Melanocyte of skin (primary cell): ENCODE measurements around the gene MYL12A. TPM values are rescaled to one million over a fixed set of nuclear protein-coding genes. Genes with fewer than 3 reads are reported as not detected.

Source experiments
- total RNA-seq, 2 donors: library from RNA; depleted of rRNA; stranded (reverse); fragments of >200 nt; gene quantifications; 2 replicates each; pipeline ENCODE4 v1.2.3, GENCODE V29; 2012

The MYL12A gene
- total RNA-seq: 100 to 1,000 TPM; 414 to 707 TPM

DNA sequence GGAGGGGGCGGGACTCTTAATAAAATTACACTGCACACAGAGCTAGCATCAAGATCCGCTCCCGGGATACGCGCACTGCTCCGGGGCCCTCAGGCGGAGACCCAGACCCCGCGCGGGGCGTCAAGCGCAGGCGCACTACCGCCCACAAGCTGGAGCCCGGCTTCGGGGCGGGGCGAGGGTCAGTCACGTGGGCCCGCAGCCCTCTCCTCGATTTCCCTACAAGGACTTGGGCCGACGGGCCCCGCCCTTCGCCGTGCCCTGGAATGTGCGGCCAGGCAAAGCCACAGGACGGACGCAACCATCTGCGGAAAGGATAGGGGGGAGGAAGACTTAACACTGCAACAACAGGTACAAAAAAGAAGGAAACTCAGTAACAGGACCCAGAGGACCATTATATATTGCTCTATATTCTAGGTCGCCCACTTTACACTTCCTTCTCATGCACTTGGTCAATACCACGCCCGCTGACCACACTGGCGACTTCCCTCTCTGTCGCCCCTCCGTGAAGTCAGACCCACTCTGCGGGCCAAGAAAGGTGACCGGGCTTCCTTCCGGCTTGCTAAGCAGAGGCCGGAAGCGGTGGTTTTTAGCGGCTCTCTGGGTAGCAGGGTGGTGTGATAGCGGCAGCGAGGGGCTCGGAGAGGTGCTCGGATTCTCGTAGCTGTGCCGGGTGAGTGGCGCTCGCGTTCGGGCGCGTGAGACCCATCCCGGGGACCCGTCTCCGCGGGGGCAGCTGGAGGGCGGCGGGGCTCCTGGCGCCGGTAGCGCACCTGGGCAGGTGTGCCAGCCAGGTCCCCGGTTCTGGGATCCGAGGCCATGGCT is at the start of gene MYL12A:
MYL12A (plus strand) TSS at position 562 of the 822 bp plus-strand sequence. CDS start 5,447 bp downstream, outside the sequence.

DNA sequence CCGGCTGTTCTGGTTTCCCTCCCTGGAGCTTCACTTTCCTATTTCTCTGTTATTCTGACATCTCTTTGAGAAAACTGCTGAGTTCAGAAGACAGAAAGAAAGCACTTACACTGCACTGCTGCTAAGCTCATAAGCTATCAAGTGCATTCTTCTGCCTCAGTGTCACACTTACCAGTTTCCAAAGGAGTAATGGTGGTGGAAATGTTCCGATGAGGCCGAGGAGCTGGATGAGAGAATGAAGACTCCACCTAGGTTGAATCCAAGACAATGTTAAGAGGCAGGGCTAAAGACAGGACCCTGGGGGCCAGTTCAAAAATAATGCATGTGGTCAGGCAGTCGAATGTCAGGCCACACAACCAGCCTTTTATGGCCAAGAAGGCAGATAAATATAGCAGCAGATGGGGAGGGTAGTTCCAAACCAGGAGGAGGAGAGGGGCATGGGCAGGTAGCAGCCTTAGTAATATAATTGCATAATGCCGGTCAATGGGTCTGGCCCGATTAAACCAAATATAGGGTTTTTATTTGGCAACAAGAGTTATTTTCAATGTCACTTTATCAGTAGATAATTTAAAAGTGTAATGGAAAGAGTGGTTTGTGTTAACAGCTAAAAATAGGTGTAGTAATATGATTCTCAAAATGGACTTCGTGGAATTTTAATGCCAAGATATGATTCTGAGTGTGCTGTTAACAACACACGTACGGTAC is 27.8 kb upstream of the MYL12A start, which contains the start of gene MYOM1:
MYOM1 (minus strand) TSS at position 338 of the 705 bp plus-strand sequence. CDS start 4,745 bp downstream, outside the sequence.

DNA sequence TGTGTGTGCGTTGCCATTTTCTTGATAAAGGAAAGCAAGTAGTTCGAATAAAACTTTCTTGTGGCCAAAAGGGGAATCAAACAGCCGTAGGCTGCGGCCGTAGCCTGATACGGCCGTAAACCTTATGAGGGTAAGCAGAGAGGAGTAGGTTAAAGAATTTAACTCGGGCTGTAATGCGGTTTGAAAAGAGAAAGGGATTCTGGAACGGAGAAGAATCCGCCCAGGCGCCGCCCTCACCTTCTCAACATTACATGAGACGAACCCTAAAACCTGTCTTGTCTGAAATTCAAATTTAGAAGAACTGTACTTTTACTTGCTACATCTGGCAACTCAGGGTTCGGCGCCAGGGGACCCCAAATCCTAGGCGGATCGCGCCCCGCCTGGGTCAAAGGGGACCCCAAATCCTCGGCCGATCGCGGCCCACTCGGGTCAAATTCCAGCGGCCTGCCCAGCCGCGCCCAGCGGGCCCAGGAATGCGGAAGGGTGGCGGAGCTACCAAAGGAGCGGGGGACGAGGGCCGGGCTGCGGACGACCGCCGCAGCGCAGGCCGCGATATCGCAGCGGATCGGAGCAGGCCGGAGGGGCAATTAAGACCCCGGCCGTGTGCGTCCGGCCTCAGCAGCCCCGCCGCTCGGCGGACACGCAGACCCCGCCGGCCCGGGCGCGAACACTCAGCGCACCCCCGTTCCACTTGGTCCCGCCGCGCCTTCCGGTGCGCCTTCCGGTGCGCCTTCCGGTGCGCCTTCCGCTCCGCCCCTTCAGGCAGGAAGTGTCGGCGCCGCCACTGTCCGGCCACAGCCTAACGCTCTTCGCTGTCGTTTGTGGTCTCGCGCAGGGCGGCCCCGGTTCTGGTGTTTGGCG is 14.0 kb downstream of the MYL12A start, which contains the start of gene MYL12B:
MYL12B (plus strand) TSS at position 761 of the 861 bp plus-strand sequence. CDS start 10,766 bp downstream, outside the sequence.

Other genes starting within 250 kb of the MYL12A start
- 10 to 100 TPM in 1 of 2 donors, 1 to 10 TPM in 1; 8.0 to 12.4 TPM for gene LPIN2, start 234.7 kb upstream of the MYL12A start, total RNA-seq
- under 1 TPM; under 0.01 to 0.34 TPM for gene MYOM1, start 27.8 kb upstream of the MYL12A start, total RNA-seq
- 100 to 1,000 TPM; 237 to 262 TPM for gene MYL12B, start 14.3 kb downstream of the MYL12A start, total RNA-seq
- gene TGIF1, start 202.4 kb downstream of the MYL12A start, total RNA-seq: 100 to 1,000 TPM in 1 of 2 donors, 10 to 100 TPM in 1; 88.8 to 221 TPM